OCI-LY7 (cell line): ENCODE measurements around the gene SPATA13.

Source experiments
- CTCF ChIP-seq: fragments of 200-600 bp; sonication (generic); conservative IDR thresholded peaks from 2 replicates; pipeline ENCODE4 v1.5.1; 2014; ENCODE audit warnings: mild to moderate bottlenecking, antibody characterized with exemption, low read length, moderate library complexity, mixed read lengths
- EZH2phosphoT487 ChIP-seq: fragments of 200-600 bp; sonication (generic); IDR thresholded peaks from 2 replicates; pipeline ENCODE4 v1.6.1; 2018; ENCODE audit warnings: low read depth, borderline replicate concordance, mild to moderate bottlenecking, mixed run types, antibody characterized with exemption, low read length, moderate library complexity, mixed read lengths

GRCh38 chr13:24271231-24271600, 110.7 kb downstream of the SPATA13 start:
- TF ChIP-seq EZH2phosphoT487: no peak
- TF ChIP-seq CTCF: no peak
